Posterior cingulate gyrus (tissue), 11 donors: ENCODE measurements around the gene ZSCAN5B.
A peak's percentile ranks its signal among the peaks of the same experiment; 100 is the strongest.
"Not testable (repeated sequence)": the region's sequence is repeated elsewhere in the genome, so short reads cannot be mapped to it uniquely, and the experiment has no call there.

Experiments
- DNase-seq, 10 donors: peaks; one replicate each; pipeline versions ENCODE4 v3.0.0 to v3.0.0-alpha.2; 2020 to 2021; ENCODE audit warnings: mixed read lengths in 3 of 10
- intact Hi-C: fragments of 100-400 bp; cut with DNase I; formaldehyde crosslinking; loops from one replicate; pipeline ENCODE4 v1.15.1; 2023

ZSCAN5B gene

GRCh38 chr19:56176881-56177280 is 20.7 kb downstream of the ZSCAN5B start:
- peak in 1 of 10 donors; percentile 46 for DNase-seq

GRCh38 chr19:56176310-56176709 is 21.3 kb downstream of the ZSCAN5B start:
- intact Hi-C loops, DNase-seq: not testable (repeated sequence)

More at GRCh38 chr19:56176881-56177280, 20.7 kb downstream of the ZSCAN5B start:
- intact Hi-C loops, result no loop called here

GRCh38 chr19:56175861-56176307 is 21.7 kb downstream of the ZSCAN5B start, which contains the start of gene GALP:
TSS of gene GALP (plus strand) at chr19:56176008. CDS start at chr19:56177109, 1,101 bp downstream.
- intact Hi-C loops, DNase-seq: not testable (repeated sequence)

- no peak for DNase-seq
- intact Hi-C loops, result loop anchor here (5.0 kb wide), 1 partner anchor 92 kb away; no protein-coding TSS in a partner anchor
These were observed 23.0 kb downstream of the ZSCAN5B start for GRCh38 chr19:56174550-56174949.

- intact Hi-C loops, result loop anchor here (5.0 kb wide), 1 partner anchor 92 kb away; no protein-coding TSS in a partner anchor
- no peak for DNase-seq
These were observed 23.5 kb downstream of the ZSCAN5B start for GRCh38 chr19:56174086-56174485.

DNA sequence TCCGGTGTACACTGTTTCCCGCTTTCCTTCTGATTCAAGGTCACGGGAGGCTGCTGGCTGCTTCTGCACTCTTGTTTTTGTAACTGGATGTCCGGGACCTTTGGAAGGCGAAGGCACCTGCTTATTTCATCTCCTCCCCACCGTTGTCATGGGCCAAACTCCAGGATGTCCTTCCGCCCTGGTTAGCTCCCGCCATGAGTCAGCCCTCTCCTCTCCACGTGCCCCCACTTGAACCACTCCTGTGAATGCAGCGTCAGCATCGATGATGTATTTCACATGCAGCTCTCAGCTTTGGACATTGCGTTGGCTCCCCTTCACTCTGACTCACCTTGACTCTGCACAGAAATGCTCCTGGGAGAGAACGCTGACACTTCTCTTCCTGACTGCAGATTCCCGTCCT is 27.3 kb downstream of the ZSCAN5B start:
- peak in 1 of 10 donors; percentile 30 for DNase-seq
- intact Hi-C loops, result loop anchor here (5.0 kb wide), 1 partner anchor 88 kb away; no protein-coding TSS in a partner anchor

- intact Hi-C loops, result no loop called here
These were observed 30.5 kb downstream of the ZSCAN5B start for GRCh38 chr19:56167064-56167578.

DNA sequence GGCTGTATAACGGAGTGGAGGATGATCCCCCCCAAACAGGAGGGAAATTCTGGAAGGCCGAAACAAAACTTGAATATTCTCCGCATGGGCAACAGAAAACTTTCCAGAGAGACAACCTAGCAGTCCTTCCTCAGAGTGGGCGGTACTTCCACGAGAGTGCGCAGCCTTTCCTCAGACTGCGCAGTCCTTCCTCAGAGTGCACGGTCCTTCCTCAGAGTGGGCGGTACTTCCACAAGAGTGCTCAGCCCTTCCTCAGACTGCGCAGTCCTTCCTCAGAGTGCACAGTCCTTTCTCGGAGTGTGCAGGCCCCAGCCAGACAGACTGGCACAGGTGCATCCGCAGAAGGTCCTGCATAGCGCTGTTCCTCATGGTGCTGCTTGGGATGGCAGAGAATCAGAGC is 34.5 kb downstream of the ZSCAN5B start:
- no peak for DNase-seq
- intact Hi-C loops, result no loop called here

More at GRCh38 chr19:56167064-56167578, 30.5 kb downstream of the ZSCAN5B start:
- no peak for DNase-seq

- no peak for DNase-seq
- intact Hi-C loops, result no loop called here
These were observed 35.3 kb downstream of the ZSCAN5B start for GRCh38 chr19:56162258-56162657.

- intact Hi-C loops, result no loop called here
These were observed 36.0 kb downstream of the ZSCAN5B start for GRCh38 chr19:56161534-56161933.

DNA sequence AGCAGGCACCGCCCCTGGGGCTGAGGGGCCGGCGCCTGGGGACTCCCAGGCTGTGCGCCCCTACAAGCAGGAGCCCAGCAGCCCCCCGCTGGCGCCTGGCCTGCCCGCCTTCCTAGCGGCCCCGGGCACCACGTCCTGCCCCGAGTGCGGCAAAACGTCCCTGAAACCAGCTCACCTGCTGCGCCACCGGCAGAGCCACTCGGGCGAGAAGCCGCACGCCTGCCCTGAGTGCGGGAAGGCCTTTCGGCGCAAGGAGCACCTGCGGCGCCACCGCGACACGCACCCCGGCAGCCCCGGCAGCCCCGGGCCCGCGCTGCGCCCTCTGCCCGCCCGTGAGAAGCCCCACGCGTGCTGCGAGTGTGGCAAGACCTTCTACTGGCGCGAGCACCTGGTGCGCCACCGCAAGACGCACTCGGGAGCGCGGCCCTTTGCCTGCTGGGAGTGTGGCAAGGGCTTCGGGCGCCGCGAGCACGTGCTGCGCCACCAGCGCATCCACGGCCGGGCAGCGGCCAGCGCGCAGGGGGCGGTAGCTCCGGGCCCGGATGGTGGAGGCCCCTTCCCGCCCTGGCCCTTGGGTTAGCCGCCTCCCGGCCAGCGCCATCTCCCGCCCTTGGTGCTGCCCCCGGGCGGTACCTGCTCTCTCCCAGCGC is 37.8 kb downstream of the ZSCAN5B start:
- DNase-seq, result no peak
- intact Hi-C loops, result loop anchor here (5.0 kb wide), 1 partner anchor 52 kb away; no protein-coding TSS in a partner anchor

More at GRCh38 chr19:56161534-56161933, 36.0 kb downstream of the ZSCAN5B start:
- DNase-seq, result no peak

DNA sequence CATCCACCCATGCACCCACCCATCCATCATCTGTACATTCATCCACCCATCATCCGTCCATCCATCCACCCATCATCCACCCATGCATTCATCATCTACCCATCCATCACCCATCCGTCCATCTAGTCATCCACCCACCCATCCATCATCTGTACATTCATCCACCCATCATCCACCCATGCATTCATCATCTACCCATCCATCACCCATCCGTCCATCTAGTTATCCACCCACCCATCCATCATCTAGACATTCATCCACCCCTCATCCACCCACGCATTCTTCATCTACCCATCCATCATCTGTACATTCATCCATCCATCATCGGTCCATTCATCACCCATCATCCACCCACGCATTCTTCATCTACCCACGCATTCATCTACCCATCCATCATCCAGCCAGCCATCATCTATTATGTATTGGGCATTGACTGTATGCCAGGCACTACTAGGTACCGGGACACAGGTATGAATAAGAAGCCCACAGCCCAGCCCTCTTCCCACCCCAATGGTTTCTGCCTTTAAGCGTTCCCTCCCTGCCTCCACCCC is 38.5 kb downstream of the ZSCAN5B start:
- intact Hi-C loops, result loop anchor here (5.0 kb wide), 1 partner anchor 52 kb away; no protein-coding TSS in a partner anchor
- no peak for DNase-seq

GRCh38 chr19:56158170-56158757 is 39.3 kb downstream of the ZSCAN5B start:
- DNase-seq, result no peak
- intact Hi-C loops, result loop anchor here (5.0 kb wide), 1 partner anchor 51 kb away; no protein-coding TSS in a partner anchor

GRCh38 chr19:56156768-56157167 is 40.8 kb downstream of the ZSCAN5B start:
- DNase-seq, result no peak
- intact Hi-C loops, result loop anchor here (5.0 kb wide), 1 partner anchor 49 kb away; no protein-coding TSS in a partner anchor

DNA sequence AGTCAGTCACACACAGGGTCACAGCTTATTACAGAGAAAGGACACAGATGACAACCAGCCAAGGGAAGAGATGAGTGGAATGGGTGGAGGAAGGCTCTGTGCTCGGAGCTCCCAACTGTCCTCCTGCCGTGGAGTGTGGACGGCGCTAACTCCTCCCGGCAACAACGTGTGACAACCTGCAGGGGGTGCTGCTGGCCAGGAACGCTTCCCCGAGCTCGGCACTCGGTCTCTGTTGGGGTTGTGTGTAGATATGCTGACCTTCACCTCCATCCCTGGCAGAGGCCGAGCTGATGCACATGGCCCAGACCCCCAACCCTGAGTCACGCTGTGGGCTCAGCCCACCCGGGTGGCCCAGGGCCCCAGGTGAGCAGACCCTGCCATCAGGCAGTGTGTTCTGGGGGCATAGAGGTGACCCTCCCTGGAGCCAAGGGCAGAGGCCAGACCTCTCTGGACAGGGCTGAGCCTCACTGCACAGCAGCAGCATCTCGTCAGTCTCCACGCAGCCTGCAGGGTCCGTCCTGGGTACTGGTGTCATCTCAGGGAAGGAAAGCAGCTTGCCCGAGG is 42.4 kb downstream of the ZSCAN5B start:
- intact Hi-C loops, result loop anchor here (5.0 kb wide), 1 partner anchor 48 kb away; no protein-coding TSS in a partner anchor
- no peak for DNase-seq

GRCh38 chr19:56153507-56153906 is 44.1 kb downstream of the ZSCAN5B start:
- DNase-seq, result no peak
- intact Hi-C loops, result no loop called here

GRCh38 chr19:56152644-56153043 is 44.9 kb downstream of the ZSCAN5B start:
- DNase-seq, result no peak
- intact Hi-C loops, result no loop called here

DNA sequence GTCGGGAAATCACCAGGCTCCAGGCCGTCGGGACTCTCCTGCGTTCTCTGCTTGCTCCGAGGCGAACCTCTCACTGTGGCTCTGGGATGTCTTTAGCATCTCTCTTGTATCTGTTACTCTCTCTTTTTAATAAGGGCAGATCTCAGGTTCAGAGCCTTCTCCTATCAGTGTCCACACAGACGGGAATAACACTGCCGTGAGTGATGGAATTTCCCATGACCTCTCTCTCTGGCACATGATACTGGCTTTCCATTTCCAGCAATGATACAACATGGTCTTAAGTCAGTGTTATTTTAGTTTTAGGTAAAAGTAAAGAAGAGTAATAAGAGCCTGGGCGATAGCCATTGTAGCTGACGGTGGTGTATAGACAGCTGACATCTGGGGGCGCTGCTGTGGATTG is 47.2 kb downstream of the ZSCAN5B start:
- intact Hi-C loops, result no loop called here
- DNase-seq, result no peak

GRCh38 chr19:56149656-56150038 is 47.9 kb downstream of the ZSCAN5B start:
- intact Hi-C loops, result no loop called here
- no peak for DNase-seq

DNA sequence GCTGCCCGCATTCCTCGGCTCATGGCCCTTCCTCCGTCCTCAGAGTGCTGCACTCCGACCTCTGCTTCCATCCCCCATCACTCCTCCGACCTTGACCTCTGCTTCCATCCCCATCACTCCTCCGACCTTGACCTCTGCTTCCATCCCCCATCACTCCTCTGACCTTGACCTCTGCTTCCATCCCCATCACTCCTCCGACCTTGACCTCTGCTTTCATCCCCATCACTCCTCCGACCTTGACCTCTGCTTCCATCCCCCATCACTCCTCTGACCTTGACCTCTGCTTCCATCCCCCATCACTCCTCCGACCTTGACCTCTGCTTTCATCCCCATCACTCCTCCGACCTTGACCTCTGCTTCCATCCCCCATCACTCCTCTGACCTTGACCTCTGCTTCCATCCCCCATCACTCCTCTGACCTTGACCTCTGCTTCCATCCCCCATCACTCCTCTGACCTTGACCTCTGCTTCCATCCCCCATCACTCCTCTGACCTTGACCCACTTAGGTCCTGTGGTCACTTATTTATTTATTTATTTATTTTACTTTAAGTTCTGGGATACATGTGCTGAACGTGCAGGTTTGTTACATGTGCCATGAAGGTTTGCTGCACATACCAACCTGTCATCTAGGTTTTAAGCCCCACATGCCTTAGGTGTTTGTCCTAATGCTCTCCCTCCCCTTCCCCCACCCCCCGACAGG is 48.5 kb downstream of the ZSCAN5B start:
- intact Hi-C loops, DNase-seq: not testable (repeated sequence)
